Measurements from ENCODE around the gene NFIC. TPM values are rescaled to one million over a fixed set of nuclear protein-coding genes. Genes with fewer than 3 reads are reported as not detected.

NFIC gene
- total RNA-seq, 4 donors from 2014 or later = 55.7 to 84.5 (median 65.5) TPM

- TF ChIP-seq, protein P1, sequence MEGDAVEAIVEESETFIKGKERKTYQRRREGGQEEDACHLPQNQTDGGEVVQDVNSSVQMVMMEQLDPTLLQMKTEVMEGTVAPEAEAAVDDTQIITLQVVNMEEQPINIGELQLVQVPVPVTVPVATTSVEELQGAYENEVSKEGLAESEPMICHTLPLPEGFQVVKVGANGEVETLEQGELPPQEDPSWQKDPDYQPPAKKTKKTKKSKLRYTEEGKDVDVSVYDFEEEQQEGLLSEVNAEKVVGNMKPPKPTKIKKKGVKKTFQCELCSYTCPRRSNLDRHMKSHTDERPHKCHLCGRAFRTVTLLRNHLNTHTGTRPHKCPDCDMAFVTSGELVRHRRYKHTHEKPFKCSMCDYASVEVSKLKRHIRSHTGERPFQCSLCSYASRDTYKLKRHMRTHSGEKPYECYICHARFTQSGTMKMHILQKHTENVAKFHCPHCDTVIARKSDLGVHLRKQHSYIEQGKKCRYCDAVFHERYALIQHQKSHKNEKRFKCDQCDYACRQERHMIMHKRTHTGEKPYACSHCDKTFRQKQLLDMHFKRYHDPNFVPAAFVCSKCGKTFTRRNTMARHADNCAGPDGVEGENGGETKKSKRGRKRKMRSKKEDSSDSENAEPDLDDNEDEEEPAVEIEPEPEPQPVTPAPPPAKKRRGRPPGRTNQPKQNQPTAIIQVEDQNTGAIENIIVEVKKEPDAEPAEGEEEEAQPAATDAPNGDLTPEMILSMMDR (IDR thresholded peaks at IDR 0.05) = no peak
- DNase-seq (ENCODE audit: low spot score) = no peak
- peak; percentile 5 for ATAC-seq (ENCODE audit: low FRiP score)
Observed at GRCh38 chr19:3360421-3361383, 5.7 kb upstream of the NFIC start.

DNA sequence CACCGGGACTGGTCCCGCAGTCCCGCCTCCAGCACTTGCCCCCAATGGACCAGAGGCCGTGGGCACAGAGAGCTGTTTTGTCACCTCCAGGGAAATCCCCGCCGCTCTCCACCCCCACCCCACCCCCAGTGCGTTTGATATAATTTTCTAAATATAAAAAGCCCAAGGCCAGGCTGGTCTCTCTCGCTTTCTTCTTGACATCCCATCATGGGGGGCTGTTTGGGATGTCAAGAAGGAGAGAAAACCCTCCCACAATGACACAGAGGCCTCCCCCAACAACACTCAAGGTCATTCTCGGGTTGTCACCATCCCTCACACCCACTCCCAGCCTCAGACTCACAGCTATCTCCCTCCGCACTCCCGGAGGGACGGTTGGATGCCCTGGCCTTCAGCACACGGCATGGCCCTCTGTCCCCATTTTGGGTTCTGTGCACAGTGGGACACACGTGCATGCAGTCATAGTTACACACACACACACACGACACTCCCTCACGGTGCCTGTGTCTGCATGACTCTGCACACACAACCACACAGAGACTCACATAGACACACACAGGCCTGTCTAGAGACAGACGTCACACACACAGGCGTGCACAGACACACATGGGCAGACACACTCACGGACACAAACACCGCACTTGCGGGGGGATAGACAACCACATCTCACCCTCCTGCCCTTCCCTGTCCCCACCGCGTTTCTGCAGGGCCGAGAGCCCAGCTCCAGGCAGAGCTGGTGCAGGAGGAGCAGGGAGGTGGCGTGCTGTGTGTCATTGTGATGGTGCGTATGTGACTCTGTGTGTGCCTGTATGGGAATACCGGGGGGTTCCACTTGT lies 4.8 kb upstream of the NFIC start:
- TF ChIP-seq, protein P1 (IDR thresholded peaks at IDR 0.05) = no peak
- DNase-seq (ENCODE audit: low spot score) (no peak), ATAC-seq (ENCODE audit: low FRiP score) (no peak)

DNA sequence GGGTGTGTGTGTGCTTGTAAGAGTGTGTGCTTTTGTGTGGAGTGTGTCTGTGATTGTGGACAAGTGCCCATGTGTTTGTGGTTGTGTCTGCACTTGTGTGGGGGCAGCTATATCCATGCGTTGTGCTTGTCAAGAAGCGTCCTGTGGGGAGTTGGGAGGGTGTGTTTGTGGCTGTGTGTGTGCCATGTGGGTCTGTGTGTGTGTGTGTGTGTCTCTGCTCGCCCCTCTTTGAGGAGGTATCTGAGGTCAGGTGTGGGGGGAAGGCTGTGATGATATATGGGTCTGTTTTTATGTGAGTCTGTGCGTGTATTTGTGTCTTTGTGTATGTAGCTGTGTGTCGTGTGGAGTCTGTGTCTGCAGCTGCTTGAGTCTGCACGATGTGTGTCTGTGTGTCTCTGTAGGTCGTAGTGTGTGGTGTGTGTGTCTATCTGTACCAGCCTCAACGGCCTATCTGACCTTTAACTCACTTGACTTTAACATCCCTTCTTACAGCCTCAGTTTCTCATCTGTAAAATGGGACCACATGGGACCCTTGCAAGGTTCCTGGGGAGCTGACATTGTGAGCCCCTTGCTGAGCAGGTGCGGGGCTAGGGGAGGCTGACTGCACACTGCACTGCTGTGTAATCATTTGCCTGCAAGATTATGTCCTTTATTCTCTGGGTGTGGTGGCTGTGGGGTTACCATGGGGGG lies 4.0 kb upstream of the NFIC start:
- ATAC-seq (ENCODE audit: low FRiP score) = no peak
- TF ChIP-seq, protein P1 (IDR thresholded peaks at IDR 0.05) = no peak
- no peak for DNase-seq (ENCODE audit: low spot score)

- ATAC-seq (ENCODE audit: low FRiP score) = no peak
Observed at GRCh38 chr19:3363841-3364500, 2.4 kb upstream of the NFIC start.

DNA sequence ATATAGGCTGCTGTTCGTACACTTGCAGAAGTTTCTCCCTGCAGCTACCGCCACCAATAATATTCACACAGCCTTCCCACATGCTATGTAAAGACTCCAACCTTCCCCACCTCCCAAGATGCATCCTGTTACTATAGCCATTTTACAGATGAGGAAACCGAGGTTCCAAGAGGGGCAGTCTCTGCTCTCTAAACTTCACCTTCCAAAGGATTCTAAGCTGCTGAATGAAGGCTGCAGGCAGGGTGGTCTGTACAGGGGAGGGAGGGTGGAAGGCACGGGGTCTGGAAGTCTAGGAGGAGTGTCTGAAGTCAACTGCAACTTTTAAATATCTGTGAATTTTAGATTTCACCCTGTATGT lies 1.9 kb upstream of the NFIC start:
- DNase-seq (ENCODE audit: low spot score) = no peak
- no peak for ATAC-seq (ENCODE audit: low FRiP score)
- TF ChIP-seq, protein P1 (IDR thresholded peaks at IDR 0.05) = no peak

More at GRCh38 chr19:3363841-3364500, 2.4 kb upstream of the NFIC start:
- no peak for DNase-seq (ENCODE audit: low spot score)
- TF ChIP-seq, protein P1 (IDR thresholded peaks at IDR 0.05) = no peak

DNA sequence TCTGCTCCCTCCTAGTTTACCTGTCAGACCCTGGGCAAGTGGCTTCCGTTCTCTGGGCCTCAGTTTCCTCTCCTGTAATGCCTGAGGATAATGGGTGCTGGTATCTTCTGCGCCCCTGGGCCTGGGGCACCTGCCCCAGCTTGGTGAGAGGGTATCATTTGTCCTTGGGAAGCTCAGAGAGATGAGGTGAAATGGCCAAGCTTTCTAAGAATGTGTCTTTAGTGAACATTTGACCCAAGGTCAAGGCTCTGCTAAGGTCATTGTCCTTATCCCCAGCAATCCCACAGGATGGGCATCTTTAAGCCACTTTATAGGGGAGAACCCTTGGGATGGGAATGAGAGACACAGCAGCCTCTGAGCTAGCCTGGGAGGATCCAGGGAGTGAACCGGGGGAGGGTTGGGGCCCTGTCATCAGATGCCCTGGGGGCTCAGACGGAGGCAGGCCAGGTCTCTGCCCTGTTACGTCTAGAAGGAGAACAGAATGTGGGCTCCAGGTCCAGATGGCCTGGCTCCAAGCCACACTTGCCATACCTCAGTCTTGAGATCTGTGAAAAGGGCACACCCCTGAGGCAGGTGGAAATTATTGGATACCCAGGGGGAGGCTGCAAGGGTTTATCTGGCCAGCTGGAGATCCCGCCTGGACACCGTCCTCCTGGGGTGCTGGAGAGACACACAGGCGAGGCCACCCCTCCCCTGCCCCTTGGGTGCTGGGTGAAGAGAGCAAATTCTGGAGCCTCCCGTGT lies 1.1 kb upstream of the NFIC start:
- TF ChIP-seq, protein P1 (IDR thresholded peaks at IDR 0.05) = no peak
- DNase-seq (ENCODE audit: low spot score) (no peak), ATAC-seq (ENCODE audit: low FRiP score) (no peak)
